ENCODE measurements around the gene TIFAB.

TIFAB gene, protein sequence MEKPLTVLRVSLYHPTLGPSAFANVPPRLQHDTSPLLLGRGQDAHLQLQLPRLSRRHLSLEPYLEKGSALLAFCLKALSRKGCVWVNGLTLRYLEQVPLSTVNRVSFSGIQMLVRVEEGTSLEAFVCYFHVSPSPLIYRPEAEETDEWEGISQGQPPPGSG
- total RNA-seq: 0.56 to 10.7 (median 2.3) reads per million in 17 experiments

DNA sequence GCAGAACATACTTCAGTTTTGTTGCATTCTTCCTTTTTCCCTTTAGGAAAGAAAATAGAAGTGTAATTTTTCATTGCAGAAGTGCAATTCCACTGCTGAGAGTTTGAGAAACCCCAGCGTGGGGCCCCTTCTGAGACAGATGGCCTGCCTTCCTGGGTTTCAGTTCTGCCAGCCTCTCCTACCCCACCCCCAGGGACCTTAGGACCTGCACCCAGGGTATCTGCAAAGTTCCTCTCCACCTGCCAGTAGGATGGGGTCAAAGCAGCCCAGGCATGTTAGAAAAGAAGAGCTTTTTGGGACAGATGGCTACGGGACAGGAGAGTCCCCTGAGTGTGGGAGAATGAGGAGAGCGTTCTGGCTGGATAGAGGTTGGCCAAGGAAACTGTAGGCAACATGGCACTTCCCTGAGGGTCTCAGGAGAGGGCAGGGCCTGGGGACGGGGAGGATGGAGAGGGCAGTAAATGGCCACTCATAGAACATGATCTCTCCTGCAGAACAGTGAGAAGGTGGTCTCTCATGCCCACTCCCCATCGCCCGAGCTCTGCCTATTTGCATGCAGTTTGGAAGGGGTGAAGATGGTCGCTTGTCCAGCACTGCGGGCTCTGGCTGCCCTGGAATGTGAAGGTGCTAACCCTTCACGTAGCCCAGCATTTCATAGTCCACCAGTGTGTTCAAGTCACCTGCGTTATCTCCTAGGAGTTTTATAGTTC is at the start of gene TIFAB:
Gene TIFAB (minus strand): TSS at position 31 of the 710 bp plus-strand sequence. CDS start 2,412 bp downstream, outside the sequence.
- DNase-seq: peak in 3 of 4 experiments; percentile 30 to 60 (median 59)

DNA sequence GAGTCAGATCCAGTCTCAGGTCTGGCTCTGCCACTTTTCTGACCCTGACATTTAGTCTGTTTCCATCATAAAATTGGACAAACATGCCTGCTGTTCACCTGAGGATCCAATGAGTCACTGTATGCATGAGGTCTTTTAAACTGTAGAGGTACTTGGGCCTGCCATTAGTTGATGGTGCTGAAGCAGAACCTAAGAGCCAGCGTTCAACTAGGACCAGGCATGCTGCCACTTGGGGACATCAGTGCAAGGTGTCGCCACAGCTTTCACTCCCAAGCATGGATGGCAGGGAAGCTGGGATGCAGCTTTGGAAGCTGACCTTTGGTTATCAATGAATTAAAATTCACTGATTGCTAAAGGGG is 46.5 kb upstream of the TIFAB start:
- no peak for DNase-seq

DNA sequence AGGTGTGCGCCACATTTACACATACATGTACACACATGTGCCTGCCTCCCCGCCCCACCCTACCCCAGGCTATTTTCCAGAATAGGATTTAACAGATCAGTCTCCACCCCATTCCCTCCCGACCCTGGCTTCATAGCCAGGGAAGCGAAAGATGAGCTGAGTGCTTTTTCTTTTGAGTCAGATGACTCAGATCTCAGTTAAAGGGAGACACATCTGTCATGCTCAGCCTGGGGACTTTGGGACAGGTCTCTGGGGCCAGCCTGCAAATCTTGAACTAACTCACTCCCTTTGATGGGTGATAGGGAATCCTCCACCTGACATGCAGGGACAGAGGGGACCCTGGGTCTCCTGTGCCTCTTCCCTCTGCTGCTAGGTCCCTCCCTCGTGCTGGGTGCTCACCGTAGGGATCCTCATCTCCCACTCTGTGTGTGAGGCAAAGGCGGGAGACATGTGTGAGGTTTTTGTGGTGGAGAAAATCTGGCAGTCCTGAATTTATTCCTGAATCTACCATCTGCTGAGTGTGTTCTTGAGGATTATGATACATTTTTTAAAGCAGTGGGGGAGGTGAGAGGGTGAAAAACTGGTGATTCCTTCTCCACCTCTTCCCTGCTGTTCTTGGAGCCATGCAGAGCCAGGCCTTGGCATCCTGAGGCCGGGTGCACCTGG is 46.0 kb upstream of the TIFAB start:
- no peak for DNase-seq

DNA sequence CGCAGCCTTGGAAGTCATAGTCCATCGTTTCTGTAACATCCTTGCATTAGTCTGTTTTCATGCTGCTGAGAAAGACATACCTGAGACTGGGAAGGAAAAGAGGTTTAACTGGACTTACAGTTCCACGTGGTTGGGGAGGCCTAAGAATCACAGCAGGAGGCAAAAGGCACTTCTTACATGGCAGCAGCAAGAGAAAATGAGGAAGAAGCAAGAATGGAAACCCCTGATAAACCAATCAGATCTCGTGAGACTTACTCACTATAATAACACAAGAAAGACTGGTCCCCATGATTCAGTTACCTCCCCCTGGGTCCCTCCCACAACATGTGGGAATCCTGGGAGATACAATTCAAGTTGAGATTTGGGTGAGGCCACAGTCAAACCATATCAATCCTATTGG is 43.4 kb upstream of the TIFAB start:
- peak in 1 of 4 experiments; percentile 27 for DNase-seq

DNA sequence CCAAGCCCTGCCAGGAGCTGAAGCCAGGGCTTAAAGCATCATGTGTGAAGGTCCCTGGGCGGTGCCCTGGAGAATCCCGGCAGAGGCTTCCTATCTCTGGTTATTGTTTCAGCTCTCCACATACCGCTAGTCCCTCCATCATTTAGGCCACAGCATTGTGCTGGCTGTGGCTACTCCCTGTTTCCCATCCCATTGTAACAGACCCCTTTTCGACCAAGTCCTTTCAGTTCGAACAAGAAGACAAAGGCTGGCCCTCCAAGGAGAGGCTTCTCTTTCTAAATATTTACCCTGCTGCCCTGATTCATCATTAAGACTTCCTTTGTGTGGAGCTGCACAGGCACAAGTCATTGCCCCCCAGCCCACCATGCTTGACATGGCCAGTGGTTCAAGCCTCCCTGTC is 42.0 kb upstream of the TIFAB start:
- DNase-seq: no peak

DNA sequence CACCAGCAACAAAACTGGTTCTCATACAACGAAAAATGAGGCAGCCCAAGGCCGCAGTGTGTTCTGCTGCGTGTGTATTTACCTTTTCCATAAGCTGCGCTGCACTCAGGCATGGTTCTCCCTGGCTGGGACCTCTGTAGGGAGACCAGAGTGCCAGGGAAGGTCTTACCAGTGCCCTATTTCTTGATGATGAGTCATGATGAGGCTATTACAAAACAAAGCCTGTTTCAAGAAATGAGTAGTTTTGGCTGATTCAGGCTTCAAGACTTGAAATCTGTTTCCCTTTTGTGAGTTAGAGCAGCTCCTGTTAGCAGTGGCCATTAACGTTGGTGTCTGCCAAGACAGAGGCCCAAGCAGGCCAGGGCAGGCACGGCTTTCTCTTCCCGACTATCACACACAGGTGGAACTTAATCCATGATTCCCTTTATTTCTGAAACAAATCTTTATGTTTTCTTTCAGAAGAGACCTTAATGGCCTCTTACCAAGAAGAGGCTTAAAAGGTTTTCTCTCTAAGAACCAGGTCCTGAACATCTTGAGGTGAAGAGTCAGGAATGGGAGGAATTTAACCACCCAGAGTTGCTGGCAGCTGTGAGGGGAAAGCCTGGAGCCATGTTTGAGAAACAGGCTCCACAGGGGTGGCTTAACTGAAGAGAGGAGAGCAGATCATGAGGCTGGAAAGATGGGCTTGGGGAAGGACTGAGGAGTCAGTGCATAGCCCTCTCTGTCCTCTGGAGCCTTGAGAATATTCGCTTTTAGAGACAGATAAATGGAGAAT is 41.4 kb upstream of the TIFAB start:
- DNase-seq: peak; percentile 67 to 92 (median 82)

DNA sequence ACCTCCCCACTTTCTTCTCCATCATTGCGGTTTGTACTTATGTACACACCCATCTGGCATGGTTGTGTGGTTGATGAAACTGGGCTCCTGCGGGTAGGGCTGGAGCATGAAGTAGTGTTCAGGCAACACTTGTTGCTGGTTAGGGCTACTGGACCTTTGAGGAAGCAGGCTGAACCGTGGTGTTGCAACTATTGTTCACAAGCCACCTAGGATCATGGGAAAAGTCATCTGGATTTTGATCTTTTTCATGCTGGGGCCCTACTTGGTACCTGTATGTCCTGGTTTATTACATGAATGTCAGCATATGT is 40.1 kb upstream of the TIFAB start:
- DNase-seq: peak in 3 of 4 experiments; percentile 41 to 54 (median 51)

DNA sequence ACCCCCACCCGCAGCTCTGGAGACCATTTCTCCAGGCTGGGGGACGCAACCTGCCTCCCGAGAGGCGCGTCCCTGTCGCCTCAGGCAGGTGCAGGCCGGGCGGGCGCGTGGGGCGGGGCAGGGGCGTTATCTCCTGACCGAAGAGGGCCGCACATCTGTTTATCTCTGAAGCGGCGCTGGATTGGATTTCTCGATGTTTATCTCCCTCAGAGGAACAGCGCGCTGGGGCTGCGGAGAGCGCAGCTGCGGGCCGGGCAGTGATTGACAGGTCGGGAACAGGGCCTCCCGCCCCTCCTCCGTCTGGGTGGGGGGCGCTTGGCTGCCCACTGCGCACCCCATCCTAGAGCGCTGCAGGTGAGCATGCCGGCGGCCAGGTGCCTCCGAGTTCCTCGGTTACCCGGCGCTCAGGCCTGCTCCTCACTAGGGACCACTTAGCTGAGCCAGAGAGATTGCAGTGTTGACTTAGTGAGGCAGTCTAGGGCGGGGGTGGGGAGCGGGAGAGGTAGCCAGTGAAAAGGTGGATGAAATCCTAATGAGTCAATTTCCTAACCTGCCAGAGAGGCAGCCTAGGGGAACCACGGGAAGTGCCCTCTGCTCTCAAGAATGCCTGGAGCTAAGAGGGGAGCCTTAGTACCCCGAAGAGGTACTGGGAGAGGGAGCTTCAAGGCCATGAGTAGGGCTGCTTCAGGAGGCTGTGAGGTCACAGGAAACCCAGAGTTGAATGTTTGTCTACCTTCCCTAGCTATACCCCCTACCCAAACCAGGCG is 39.6 kb upstream of the TIFAB start:
- DNase-seq: no peak

DNA sequence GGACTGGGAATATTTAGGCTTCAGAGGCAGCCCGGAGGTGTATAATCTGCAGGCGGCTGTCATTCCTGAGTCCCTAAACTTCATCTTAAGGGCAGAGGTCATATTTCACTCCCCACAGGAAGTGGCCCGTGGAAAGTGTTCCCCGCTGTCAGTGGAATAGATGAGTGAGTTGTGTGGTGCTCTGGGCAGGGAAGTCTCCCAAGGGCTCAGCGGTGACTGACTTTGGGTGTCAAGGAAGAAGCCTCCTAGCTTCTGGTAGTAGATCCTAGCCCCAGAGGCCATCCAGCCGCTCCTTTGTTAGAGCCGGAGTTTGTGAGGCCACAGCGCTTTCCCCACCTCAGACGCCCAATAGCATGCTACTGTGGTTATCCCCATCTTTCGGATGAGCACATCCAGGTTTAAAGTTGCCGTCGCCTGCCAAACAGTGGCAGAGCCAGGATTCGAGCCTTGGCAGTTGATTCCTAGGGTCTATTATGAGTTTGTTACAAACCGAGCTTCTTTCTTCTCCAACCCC is 38.9 kb upstream of the TIFAB start:
- peak in 2 of 4 experiments; percentile 25 to 30 for DNase-seq

DNA sequence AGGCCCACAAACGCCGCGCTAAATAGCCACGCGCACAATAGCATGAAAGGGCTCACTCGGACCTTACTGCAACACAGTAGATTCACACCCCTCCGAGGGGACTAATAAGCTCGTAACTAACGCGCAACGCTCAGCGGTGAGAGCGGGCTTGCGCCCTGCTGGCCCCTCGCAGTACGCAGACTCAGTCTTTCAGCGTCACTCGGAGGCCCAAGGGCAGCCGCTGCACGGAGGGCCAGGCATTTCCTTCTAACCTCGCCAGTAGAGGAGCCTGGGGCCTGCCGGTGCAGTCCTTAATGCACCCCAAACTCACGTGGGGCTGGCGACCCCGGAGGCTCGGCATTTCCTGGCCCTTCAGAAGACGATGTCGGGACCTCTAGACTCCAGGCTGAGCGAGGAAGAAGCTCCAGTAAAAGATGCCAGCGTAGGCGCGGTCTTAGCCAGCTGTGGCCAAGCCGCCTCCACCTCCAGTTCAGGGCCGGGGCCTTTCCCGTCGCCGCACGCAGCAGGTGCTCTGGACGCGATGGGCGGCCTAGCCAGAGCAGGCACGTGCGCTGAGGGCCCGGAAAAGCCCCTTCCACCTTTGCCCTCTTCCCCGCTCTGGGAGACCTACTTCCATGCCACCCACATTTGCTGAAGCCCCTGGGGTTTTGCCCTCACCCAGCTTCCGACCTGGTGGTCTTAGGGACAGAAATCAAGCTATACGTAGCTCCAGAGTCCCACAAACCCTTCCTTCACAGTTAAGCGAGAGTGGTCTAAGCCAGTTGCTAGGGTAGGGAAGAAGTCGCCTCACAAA is 38.3 kb upstream of the TIFAB start:
- peak in 3 of 4 experiments; percentile 32 to 55 (median 54) for DNase-seq

DNA sequence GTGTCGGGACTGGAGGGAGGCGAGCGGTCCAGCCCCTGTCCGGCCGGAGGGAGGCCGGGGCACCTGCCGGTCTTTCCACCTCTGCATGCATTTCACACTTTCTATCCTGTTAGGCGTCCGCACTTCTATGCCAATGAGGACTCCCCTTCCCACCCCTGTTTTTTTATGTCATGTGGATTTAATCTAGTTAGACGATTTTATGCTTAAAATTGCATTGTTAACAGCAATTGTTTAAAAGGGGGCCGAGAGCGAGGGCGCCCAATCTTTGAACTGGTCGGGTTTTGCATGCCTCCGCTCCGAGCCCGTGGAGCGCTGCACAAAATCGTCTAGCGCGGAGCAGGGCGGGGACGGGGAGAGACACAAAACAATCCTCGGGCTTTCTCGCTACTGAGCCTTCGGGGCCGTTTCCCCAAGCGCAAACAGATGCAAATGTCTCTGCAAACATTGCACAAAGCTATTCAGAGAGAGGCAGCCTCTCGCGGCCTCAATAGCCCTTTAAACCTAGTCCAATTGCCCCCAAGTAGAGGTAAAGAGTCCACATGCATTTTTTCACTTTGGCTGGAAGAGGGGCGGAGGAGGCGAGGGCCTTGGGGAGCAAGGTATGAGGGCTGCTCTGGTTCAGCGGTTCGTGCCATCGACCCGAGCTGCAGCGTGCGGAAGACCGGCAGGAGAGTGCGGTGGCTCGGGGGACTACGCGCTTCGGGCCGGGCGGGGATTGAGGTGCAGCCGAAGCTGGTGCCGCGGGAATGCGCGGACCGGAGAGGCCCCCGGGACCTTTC is 37.5 kb upstream of the TIFAB start:
- DNase-seq: peak in 2 of 4 experiments; percentile 23 to 27

DNA sequence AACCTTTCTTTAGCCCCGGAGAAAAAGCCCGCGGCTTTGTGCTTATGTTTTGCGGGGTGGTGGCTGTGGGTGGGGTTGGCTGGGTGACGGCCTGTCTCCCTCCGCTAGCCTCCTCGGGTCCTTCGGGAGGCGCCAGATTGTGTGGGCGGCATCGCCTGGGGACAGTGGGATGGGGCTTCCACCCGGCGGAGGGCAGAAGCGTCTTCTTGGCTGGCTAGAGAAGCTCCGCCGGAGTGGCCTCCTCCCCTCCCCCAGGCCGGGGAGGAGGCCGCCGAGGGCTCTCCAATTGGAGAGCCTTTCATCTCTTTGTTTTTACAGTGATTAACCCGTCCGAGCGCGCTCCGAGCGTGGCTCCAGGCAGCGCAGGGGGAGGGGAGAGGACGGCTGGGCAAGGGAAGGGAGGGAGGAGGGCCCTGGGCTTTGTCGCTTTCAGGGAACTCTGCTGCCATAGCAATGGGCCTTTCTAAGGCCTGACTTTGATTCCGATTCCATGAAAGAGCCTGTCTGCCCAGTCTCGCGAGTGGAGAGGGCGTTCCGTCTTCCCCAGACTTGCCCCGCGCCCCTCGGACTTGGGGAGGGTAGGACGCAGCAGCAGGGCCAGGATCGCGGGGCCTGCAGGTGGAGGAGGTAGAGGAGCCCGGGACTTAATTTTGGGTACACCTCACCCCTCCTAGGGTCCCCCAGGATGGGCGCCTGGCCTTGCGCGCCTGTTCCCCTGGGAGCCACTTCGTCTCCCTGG is 36.7 kb upstream of the TIFAB start:
- peak in 3 of 4 experiments; percentile 19 to 33 (median 30) for DNase-seq

DNA sequence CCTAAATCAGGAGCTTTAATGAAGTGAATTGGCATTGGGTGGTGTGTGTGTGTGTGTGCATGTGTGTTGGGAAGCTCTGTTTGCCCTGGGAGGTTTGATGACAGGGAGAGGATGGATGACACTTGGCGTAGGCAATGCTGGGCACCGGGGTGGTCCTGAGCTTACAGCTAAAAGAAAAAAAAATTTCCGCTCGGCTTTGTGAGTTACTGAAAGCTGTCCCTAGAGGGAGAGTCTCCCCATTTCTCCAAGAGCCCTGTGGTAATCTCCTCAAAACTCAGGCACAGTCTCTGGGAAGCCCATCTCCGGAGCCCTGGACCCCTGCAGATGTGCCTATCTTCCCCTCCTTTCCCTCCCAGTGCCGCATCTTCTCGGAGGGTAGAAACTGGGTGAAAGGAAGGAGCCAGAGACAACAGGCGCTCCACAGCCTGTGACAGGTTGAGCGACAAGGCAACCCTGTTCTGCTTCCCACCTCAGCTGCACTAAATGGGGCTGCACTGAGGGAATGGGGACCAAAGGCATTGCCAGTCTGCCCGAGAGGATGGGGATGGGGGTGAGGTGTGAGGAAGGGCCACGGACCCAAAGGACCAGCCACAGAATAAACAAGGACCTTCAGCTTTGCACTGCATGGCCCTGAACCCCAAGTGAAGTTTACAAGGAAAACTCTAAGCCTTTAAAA is 35.8 kb upstream of the TIFAB start:
- DNase-seq: no peak

DNA sequence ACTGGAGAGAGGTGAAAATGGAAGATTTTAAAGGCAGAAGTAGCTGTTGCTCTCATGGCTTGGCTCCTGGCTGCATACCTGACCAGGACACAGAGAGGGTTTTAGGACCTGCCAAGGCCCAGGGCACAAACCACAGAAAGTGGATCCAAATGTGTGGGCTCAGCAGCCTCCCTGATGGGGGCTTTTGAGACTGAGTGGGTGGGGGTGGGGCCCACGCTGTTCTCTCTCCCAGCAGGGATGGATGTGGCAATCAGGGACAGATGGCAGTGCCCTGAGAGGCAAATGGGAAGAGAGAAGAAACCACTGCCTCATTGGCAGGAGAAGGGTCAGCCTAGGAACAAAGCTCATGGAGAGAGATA is 34.9 kb upstream of the TIFAB start:
- DNase-seq: peak in 3 of 4 experiments; percentile 25 to 29 (median 26)

DNA sequence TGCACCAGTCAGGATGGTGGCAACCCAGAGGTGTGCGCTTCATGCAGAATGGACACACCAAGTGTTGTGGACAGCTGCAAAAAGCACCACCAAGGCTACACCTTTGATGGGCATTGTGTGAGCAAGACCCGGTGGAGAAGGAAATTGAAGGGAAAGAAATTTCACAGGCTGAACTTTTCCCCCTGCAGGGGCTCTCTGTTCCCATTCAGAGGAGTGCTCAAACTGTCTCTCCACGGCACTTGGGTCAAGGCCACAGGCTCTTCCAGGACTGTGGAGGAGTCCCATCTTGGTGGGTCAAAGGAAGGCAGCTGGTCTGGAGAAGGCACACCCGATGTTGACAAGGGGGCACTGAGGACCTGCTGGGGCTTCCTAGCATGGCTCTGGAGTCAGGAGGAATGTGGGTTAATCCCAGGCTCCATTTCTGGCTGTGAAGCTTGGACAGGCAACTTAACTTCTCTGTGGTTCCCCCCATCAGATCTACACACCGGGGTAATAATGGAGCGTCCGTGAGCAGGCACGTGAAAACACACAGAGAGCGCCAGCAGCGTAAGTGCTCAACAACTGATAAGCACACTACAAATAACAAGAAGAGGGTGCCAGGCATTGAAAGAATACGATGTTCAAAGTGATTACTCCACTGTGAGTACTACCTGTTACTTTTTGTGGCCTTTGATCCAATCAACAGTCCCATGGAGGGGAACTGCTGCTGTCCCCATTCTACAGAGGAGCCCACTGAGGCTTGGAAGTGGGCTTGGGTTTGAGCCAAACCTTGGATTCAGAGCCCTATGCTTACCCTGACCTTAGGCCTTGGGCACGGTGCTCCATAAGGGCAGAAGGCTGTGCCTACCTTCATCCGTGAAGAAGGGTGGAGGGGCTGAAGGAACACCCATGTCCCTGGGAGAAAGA is 34.2 kb upstream of the TIFAB start:
- no peak for DNase-seq

DNA sequence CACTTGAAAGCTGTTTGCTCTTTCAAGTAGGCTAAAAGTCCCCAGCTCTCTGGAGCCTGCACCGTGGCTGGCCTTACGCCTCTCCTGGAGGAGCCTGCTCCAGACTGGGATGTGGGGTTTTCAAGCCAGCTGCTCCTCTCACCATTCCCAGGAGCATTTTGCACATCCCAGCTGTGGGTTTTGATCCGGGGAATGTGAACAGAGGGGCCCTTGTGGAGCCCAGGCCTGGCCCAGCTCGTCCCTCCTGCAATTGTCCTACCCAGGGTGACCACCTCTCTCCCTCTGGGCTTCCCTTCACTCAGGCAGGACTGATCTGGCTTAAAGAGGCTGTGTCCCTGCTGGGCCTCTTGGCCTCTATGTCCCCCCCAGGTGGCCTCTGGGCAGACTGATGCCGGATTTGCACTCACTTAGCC is 32.5 kb upstream of the TIFAB start:
- no peak for DNase-seq

DNA sequence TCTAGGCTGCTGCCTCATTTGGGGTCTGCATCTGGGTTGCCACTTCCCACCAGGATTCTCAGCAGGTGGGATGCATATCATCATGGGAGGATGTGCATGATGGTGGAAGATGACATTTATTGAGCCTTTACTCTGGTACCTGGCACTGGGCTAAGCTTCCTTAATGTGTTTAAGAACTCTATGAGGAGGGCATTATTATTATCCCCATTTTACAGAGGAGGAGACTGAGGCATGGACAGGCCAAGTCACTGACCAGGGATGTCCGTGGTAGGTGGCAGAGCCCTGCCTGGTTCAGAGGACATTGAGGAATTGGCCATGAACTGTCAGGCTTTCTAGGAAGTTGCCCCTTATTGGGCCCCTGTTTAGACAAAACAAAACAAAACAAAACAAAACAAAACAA is 31.1 kb upstream of the TIFAB start:
- DNase-seq: no peak

DNA sequence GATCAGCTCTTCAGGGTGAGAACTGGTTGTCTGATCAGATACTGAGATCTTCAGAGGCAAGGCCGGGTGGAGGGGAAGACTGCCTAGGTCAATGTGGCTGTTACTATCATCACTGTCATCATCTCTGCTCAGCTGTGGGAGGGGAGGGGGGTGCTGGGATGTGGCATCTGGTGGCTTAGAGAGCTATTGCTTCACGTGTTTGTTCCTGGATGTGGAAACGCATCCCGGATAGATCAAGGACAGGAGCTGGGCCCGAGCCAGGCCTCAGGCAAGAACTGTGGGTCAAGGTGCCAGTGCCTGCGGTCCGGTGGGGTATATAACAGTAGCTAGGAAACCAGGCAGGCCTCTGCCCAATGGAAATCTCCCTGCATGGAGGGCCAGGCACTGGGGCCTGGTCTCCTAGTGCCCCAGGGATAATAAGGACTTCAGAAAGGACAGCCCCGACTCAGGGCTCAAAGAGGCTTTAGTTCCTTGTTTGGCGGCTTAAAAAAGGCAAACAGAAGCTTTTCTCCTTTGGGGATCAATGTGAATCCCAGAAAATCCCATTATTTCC is 30.3 kb upstream of the TIFAB start:
- peak; percentile 39 to 57 (median 46) for DNase-seq
